ENCODE results near the gene BTBD9. TPM values are rescaled to one million over a fixed set of nuclear protein-coding genes. Genes with fewer than 3 reads are reported as not detected.

BTBD9 gene
- total and polyA plus RNA-seq, 2 of the 13 experiments (the other 11 are each of a cell fraction or from before 2014, with no cell fraction given) = 1.2 to 3.0 TPM

GRCh38 chr6:38639498-38640215 lies at the start of gene BTBD9 (continued):
- TF ChIP-seq REST (IDR thresholded peaks at IDR 0.05; ENCODE audit: borderline replicate concordance in 1 of 2, low read depth in 1 of 2, low read length in 2 of 2) = no peak
- TF ChIP-seq SNRNP70 (IDR thresholded peaks at IDR 0.05; ENCODE audit: low read depth, low read length) = no peak
- TF ChIP-seq ZNF280B (CRISPR knock-in tag; IDR thresholded peaks at IDR 0.05; ENCODE audit: borderline replicate concordance) = peak; percentile 67; the same call in 1 of the 2 replicates
- peak; percentile 1; the same call in 1 of the 2 replicates for TF ChIP-seq DMAP1 (CRISPR knock-in tag; IDR thresholded peaks at IDR 0.05)
- TF ChIP-seq ZNF703 (CRISPR knock-in tag; IDR thresholded peaks at IDR 0.05; ENCODE audit: borderline replicate concordance) = no peak
- no peak for TF ChIP-seq FOXM1 (CRISPR knock-in tag; IDR thresholded peaks at IDR 0.05)
- no peak for TF ChIP-seq ZNF468 (CRISPR knock-in tag; IDR thresholded peaks at IDR 0.05)
- peak; percentile 39; the same call in 1 of the 2 replicates for TF ChIP-seq SMAD1 (CRISPR knock-in tag; IDR thresholded peaks at IDR 0.05; ENCODE audit: borderline replicate concordance, low read depth)
- TF ChIP-seq MXD1 (CRISPR knock-in tag; IDR thresholded peaks at IDR 0.05) = peak; percentile 79
- no peak for TF ChIP-seq ZNF441 (CRISPR knock-in tag; IDR thresholded peaks at IDR 0.05; ENCODE audit: borderline replicate concordance)
- TF ChIP-seq ZNF512 (CRISPR knock-in tag; IDR thresholded peaks at IDR 0.05) = no peak
- 0 out of 2 replicates have a peak, but pooled peaks have one; percentile 7 for TF ChIP-seq ZNF281 (CRISPR knock-in tag; IDR thresholded peaks at IDR 0.05; ENCODE audit: borderline replicate concordance)
- TF ChIP-seq ZSCAN20 (CRISPR knock-in tag; IDR thresholded peaks at IDR 0.05; ENCODE audit: borderline replicate concordance) = 0 out of 2 replicates have a peak, but pooled peaks have one; percentile 48
- TF ChIP-seq RARA (CRISPR knock-in tag; IDR thresholded peaks at IDR 0.05) = no peak
- TF ChIP-seq NFYB (CRISPR knock-in tag; IDR thresholded peaks at IDR 0.05) = peak; percentile 18; the same call in 1 of the 2 replicates
- TF ChIP-seq EED (CRISPR knock-in tag; IDR thresholded peaks at IDR 0.05) = 0 out of 2 replicates have a peak, but pooled peaks have one; percentile 68
